ENCODE data around the gene ENDOV.

The ENDOV gene

GRCh38 chr17:80474961-80475909 is 60.3 kb downstream of the ENDOV start:
- Histone ChIP-seq H3K4me3 (peak overlapping the region; percentile 67), H3K27ac (no peak overlapping the region)
- TF ChIP-seq CTCF (IDR thresholded peaks at IDR 0.05), result no peak
- DNase-seq (ENCODE audit: low spot score), result no peak

GRCh38 chr17:80475910-80476876 is 61.2 kb downstream of the ENDOV start, which contains the start of gene NPTX1:
NPTX1 (minus strand) TSS chr17:80476607; CDS start chr17:80476446, 161 bp downstream.
- no peak within 1 kb of the TSS for H3K27ac ChIP-seq

GRCh38 chr17:80476877-80477646 is 62.1 kb downstream of the ENDOV start:
- DNase-seq (ENCODE audit: low spot score), result no peak
- Histone ChIP-seq H3K27ac (no peak overlapping the region), H3K4me3 (peak overlapping the region; percentile 67)
- TF ChIP-seq CTCF (IDR thresholded peaks at IDR 0.05), result no peak

More at GRCh38 chr17:80475910-80476876, 61.2 kb downstream of the ENDOV start, which contains the start of gene NPTX1:
- no peak for TF ChIP-seq CTCF (IDR thresholded peaks at IDR 0.05)
- H3K4me3 ChIP-seq, result peak within 1 kb of the TSS; percentile 67
- DNase-seq (ENCODE audit: low spot score), result no peak

- peak overlapping the region; percentile 67 for H3K4me3 ChIP-seq
- no peak for DNase-seq (ENCODE audit: low spot score)
These were observed 62.9 kb downstream of the ENDOV start for GRCh38 chr17:80477647-80478478.

GRCh38 chr17:80478487-80479245 is 63.7 kb downstream of the ENDOV start:
- no peak for TF ChIP-seq CTCF (IDR thresholded peaks at IDR 0.05)
- DNase-seq (ENCODE audit: low spot score), result no peak
- no peak overlapping the region for H3K27ac ChIP-seq
- peak overlapping the region; percentile 67 for H3K4me3 ChIP-seq

More at GRCh38 chr17:80477647-80478478, 62.9 kb downstream of the ENDOV start:
- no peak for TF ChIP-seq CTCF (IDR thresholded peaks at IDR 0.05)
- no peak overlapping the region for H3K27ac ChIP-seq
